Spleen (tissue), 11 donors: ENCODE data around the gene VEGFA. TPM values are rescaled to one million over a fixed set of nuclear protein-coding genes. Genes with fewer than 3 reads are reported as not detected.

Experiments used
- DNase-seq: peaks from one replicate; pipeline ENCODE4 v3.0.0-alpha.2; 2020
- H3K27ac ChIP-seq, 8 donors: fragments of 200-600 bp; sonication (generic) in 7 of 8; 1 replicate in 4 of 8; 2 replicates in 4 of 8; pipeline versions ENCODE4 v1.5.0 to v1.8.0; 2016 to 2021; ENCODE audit warnings: inconsistent platforms in 4 of 8, mild to moderate bottlenecking in 4 of 8, moderate library complexity in 1 of 8
- H3K27me3 ChIP-seq, 7 donors: fragments of 200-600 bp; sonication (generic) in 6 of 7; replicated peaks in 1 of 7; 1 replicate in 4 of 7; 2 replicates in 3 of 7; pipeline versions ENCODE4 v1.5.0 to v1.8.0; 2016 to 2021; ENCODE audit warnings: inconsistent platforms in 3 of 7, mild to moderate bottlenecking in 1 of 7
- H3K36me3 ChIP-seq, 6 donors: fragments of 200-600 bp; sonication (generic) in 5 of 6; 1 replicate in 4 of 6; 2 replicates in 2 of 6; pipeline versions ENCODE4 v1.5.0 to v1.8.0; 2016 to 2021; ENCODE audit warnings: inconsistent platforms in 2 of 6
- H3K4me1 ChIP-seq, 6 donors: fragments of 200-600 bp; sonication (generic) in 5 of 6; 1 replicate in 3 of 6; 2 replicates in 3 of 6; pipeline versions ENCODE4 v1.5.0 to v1.8.0; 2016 to 2021; ENCODE audit warnings: inconsistent platforms in 3 of 6
- H3K4me3 ChIP-seq, 8 donors: fragments of 200-600 bp; sonication (generic) in 7 of 8; 1 replicate in 4 of 8; 2 replicates in 4 of 8; pipeline versions ENCODE4 v1.5.0 to v1.8.0; 2016 to 2021; ENCODE audit warnings: inconsistent platforms in 4 of 8, mild to moderate bottlenecking in 4 of 8, moderate library complexity in 2 of 8
- H3K9me3 ChIP-seq, 8 donors: fragments of 200-600 bp; sonication (generic) in 7 of 8; 1 replicate in 4 of 8; 2 replicates in 4 of 8; pipeline versions ENCODE4 v1.5.0 to v1.8.0; 2016 to 2021; ENCODE audit warnings: inconsistent platforms in 4 of 8
- CTCF ChIP-seq, 11 experiments: fragments of 200-600 bp in 7 of 11; fragments of 450-650 bp in 4 of 11; sonication (generic) in 4 of 11; IDR thresholded peaks in 8 of 11; conservative IDR thresholded peaks in 3 of 11; 1 replicate in 7 of 11; 2 replicates in 4 of 11; pipeline versions ENCODE4 v1.4.0 to v1.8.0; 2016 to 2021; ENCODE audit warnings: antibody characterized with exemption in 11 of 11, inconsistent platforms in 4 of 11, mild to moderate bottlenecking in 1 of 11
- POLR2A ChIP-seq, 3 donors: fragments of 450-650 bp; IDR thresholded peaks; one replicate each; pipeline ENCODE4 v1.5.1; 2017; ENCODE audit warnings: antibody characterized with exemption in 3 of 3, mild to moderate bottlenecking in 1 of 3
- POLR2AphosphoS5 ChIP-seq, 3 donors: sonication (generic); formaldehyde crosslinking; IDR thresholded peaks; one replicate each; pipeline ENCODE4 v1.5.1; 2017; ENCODE audit warnings: antibody characterized with exemption in 3 of 3
- WGBS, 5 donors: extraction: QIAGEN DNeasy Blood & Tissue Kit in 3 of 5; methylation state at CpG; one replicate each; pipeline versions ENCODE4 v1.1.5 to v1.1.7; 2013 to 2018; 5-methylcytosine and 5-hydroxymethylcytosine counted together
- intact Hi-C: fragments of 100-400 bp; cut with DNase I; formaldehyde crosslinking; loops from one replicate; pipeline ENCODE4 v1.15.0; 2023; ENCODE audit warnings: low total_unique reads
- polyA plus RNA-seq, 3 donors: library from polyadenylated mRNA; stranded (reverse); fragments of 200-250 nt; gene quantifications; one replicate each; pipeline ENCODE4 v1.2.1, GENCODE V29; 2013
- total RNA-seq, 7 donors: library from RNA; depleted of rRNA in 3 of 7; stranded (reverse); fragments of >200 nt in 3 of 7; fragmentation: NEBNext Ultra II Directional in 4 of 7; extraction: Animal tissue kit (Norgen Biotek cat#: 25700) in 4 of 7; gene quantifications; one replicate each; pipeline versions ENCODE4 v1.1.0 to v1.2.1, GENCODE V29; 2016 to 2021
- donor health status: healthy with polysubstance abuse.
- donor health status: DM: no; HTN: no; CAD: no; lungs with moderate emphysema.
- donor health status: DM: no; HTN: no; CAD: no.
- donor health status: Bipolar disorder and iron deficiency.
- donor health status: healthy.
- donor health status: DM: no; HTN: no; CAD: no.
- donor health status: DM: yes; HTN: yes; CAD: no.

VEGFA gene
- total and polyA plus RNA-seq, 10 donors, result 31.0 to 486 (median 153) TPM

- peak overlapping the region in 1 of 8 donors; percentile 2 for H3K4me3 ChIP-seq
- intact Hi-C loops, result loop anchor here (5.0 kb wide), 1 partner anchor 353 kb away; no protein-coding TSS in a partner anchor
- H3K36me3 ChIP-seq, result no peaks in the 10 kb centered on the region
- peak; percentile 87 for DNase-seq
- H3K4me1 ChIP-seq, result peaks cover 13 to 32% (median 23%) of the 10 kb centered on the region in 6 donors
- peak overlapping the region in 6 of 8 donors; percentile 2 to 76 (median 46) for H3K27ac ChIP-seq
- peak; percentile 32 to 83 (median 74) for TF ChIP-seq CTCF (IDR thresholded peaks at IDR 0.05 in 8 of 11, conservative IDR thresholded peaks at IDR 0.05 in 3 of 11)
- no peak for TF ChIP-seq POLR2AphosphoS5 (IDR thresholded peaks at IDR 0.05)
- no peaks in the 10 kb centered on the region for H3K9me3 ChIP-seq
- 41 to 47% (median 44%) methylated on average over 9 of the region's 9 CpGs for WGBS, 5 donors
- H3K27me3 ChIP-seq, result peaks cover 0 to 14% (median 0%) of the 10 kb centered on the region in 7 donors
Observed at GRCh38 chr6:43723737-43724295, 46.2 kb upstream of the VEGFA start.

- Histone ChIP-seq H3K27ac (peak overlapping the region in 5 of 8 donors; percentile 8 to 76 (median 49)), H3K4me1 (peaks cover 13 to 32% (median 23%) of the 10 kb centered on the region in 6 donors), H3K27me3 (peaks cover 0 to 10% (median 0%) of the 10 kb centered on the region in 7 donors), H3K36me3 (no peaks in the 10 kb centered on the region), H3K4me3 (peak overlapping the region in 1 of 8 donors; percentile 2), H3K9me3 (peaks cover 0 to 1% (median 0%) of the 10 kb centered on the region in 8 donors)
- intact Hi-C loops, result loop anchor here (5.0 kb wide), 1 partner anchor 353 kb away; no protein-coding TSS in a partner anchor
- no peak for TF ChIP-seq POLR2A (IDR thresholded peaks at IDR 0.05)
- no peak for TF ChIP-seq CTCF (IDR thresholded peaks at IDR 0.05 in 8 of 11, conservative IDR thresholded peaks at IDR 0.05 in 3 of 11)
- TF ChIP-seq POLR2AphosphoS5 (IDR thresholded peaks at IDR 0.05), result no peak
- no peak for DNase-seq
- 17 to 45% (median 39%) methylated on average over 2 of the region's 2 CpGs for WGBS, 5 donors
Observed at GRCh38 chr6:43724354-43724753, 45.7 kb upstream of the VEGFA start.

- H3K9me3 ChIP-seq, result peaks cover 0 to 8% (median 7%) of the 10 kb centered on the region in 8 donors
- TF ChIP-seq POLR2A (IDR thresholded peaks at IDR 0.05) (no peak), POLR2AphosphoS5 (IDR thresholded peaks at IDR 0.05) (peak; percentile 75 to 95 (median 89))
- peaks cover 0 to 3% (median 0%) of the 10 kb centered on the region in 7 donors for H3K27me3 ChIP-seq
- H3K36me3 ChIP-seq, result no peaks in the 10 kb centered on the region
- DNase-seq, result peak; percentile 94
- H3K4me3 ChIP-seq, result peak overlapping the region in 1 of 8 donors; percentile 32
- peak overlapping the region in 6 of 8 donors; percentile 41 to 76 (median 54) for H3K27ac ChIP-seq
- intact Hi-C loops, result loop anchor here (5.0 kb wide), 1 partner anchor 352 kb away; no protein-coding TSS in a partner anchor
- WGBS, 5 donors, result 14 to 52% (median 25%) methylated on average over 6 to 17 of the region's 17 CpGs
- peaks cover 13 to 32% (median 23%) of the 10 kb centered on the region in 6 donors for H3K4me1 ChIP-seq
Observed at GRCh38 chr6:43724914-43725642, 44.9 kb upstream of the VEGFA start.

- Histone ChIP-seq H3K27me3 (no peaks in the 10 kb centered on the region), H3K4me3 (no peak overlapping the region), H3K36me3 (no peaks in the 10 kb centered on the region), H3K27ac (peak overlapping the region in 3 of 8 donors; percentile 49 to 76 (median 60)), H3K4me1 (peaks cover 13 to 32% (median 23%) of the 10 kb centered on the region in 6 donors), H3K9me3 (peaks cover 0 to 17% (median 15%) of the 10 kb centered on the region in 8 donors)
- intact Hi-C loops, result no loop called here
- no peak for TF ChIP-seq POLR2AphosphoS5 (IDR thresholded peaks at IDR 0.05)
- TF ChIP-seq CTCF (IDR thresholded peaks at IDR 0.05 in 8 of 11, conservative IDR thresholded peaks at IDR 0.05 in 3 of 11), result no peak
- TF ChIP-seq POLR2A (IDR thresholded peaks at IDR 0.05), result no peak
- 76 to 84% (median 78%) methylated on average over 6 to 7 of the region's 7 CpGs for WGBS, 5 donors
- peak; percentile 41 for DNase-seq
Observed at GRCh38 chr6:43725643-43726580, 44.1 kb upstream of the VEGFA start.
